NOMO-1 treated with DMSO at 0.1 percent for 48 hours (cell line): ENCODE measurements around the gene SPEN.

ENCODE experiments used
- DNase-seq: peaks from one replicate; lab custom pipeline; 2025; ENCODE audit not compliant: unreplicated experiment; lab: John Stamatoyannopoulos, UW

The SPEN gene

DNA sequence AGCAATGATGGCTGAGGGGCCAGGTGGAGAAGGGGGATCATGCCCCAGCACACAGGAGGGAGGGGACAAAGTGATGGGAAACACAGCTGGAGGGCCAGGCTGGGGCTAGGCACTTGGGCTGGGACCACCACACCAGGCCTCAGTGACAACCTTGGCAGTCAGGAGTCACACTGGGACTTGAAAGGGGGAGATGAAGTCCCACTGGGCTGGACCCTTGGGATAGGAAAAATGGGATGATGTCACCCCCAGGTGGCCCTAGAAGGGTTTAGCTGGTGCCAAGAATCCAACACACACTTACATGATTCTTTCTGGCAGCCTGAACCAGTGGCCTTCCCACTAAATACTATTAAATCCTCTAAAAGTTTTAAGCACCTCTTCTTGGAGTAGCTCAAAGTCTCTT is 111.3 kb downstream of the SPEN start:
- DNase-seq: no peak

DNA sequence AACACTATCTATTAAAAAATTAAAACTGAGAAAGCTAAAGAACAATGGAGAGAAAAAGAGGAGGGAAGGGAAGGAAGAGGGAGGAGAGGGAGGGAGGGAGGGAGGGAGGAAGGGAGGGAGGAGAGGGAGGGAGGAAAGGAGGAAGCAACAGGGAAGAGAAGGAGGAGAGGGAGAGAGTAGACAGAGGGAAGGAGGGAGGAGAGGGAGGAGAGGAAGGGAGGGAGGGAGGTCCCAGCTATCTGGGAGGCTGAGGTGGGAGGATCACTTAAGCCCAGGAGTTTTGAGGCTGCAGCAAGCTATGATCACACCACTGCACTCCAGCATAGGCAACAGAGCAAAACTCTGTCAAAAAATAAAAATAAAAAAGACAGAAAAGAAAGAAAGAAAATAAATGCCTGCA is 111.9 kb downstream of the SPEN start:
- DNase-seq: no peak

DNA sequence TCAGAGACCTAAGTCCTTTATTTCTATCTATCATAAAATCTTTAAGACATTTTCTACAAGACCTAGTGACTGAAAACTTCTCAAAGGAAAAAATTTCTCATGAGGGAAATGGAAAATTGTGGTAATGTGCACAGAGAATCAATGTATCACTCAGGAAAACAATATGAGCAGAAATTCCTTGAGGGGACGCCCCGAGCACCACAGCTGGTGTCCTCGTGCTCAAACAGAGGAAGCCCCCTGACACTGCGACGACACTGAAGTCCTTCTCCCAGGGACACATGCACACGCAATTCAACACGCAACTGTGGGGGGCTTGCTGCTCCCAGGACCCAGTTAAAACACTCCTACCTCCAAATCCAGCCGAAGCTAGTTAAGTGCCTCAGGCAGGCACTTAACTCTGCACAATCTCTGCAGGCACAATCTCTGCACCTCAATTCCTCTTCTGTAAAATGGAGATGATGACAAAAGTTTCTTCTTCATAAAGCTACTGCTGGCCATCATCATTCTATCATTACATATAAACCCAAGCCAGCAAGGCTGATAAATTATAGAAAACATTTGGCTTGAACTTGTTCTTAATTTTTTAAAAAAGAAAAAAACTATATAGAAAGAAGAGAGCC is 112.4 kb downstream of the SPEN start:
- DNase-seq: no peak

DNA sequence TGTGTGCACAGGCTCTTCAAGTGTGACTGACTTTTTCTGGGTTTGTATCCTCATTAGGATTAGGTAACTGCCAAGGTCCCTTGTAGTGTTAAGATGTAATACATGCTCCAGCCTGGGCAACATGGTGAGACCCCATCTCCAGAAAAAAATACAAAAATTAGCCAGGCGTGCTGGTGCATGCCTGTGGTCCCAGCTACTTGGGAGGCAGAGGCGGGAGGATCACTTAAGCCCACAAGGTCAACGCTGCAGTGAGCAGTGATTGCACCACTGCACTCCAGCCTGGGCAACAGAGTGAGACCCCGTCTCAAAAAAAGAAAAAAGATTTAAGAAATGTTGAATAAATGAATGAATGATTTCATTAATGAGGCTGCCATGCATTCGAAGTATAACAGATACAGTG is 113.3 kb downstream of the SPEN start:
- no peak for DNase-seq

DNA sequence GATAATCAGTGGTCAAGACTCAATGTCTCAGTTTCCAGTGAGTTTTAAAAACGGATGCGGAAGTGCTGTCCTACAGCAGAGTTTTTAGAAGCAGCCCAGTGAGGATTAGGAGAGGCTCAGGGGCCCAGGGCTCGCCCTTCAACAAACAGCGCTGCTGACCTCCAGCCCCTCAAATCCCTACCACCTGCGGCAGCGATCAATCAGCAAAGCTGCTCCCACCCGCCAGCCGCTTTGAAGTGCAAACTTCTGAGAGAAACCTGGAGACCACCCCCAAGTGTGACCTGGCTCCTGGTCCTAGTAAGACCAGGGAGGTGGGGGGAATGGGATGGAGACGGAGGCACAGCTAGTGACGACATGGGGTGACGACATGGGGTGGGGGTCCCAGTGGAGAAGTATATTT is 114.0 kb downstream of the SPEN start:
- DNase-seq: no peak

DNA sequence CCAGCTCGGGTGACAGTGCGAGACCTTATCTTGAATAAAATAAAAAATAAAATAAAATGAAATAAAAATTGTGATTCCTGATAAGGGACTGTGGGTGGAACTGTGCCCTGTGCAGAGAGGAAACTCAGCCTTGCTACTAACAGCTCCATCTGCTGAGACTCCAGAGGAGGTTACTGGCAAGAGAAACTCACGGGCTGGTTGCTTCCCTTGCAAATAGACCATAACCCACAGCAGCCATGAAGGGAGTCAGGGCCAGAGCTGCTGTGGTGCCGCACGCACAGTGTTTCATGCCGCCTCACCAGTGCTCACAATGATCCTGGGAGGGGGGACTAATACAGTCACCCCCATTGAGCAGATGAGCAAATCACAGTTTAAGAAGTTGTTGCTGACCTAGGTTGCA is 114.7 kb downstream of the SPEN start:
- no peak for DNase-seq

DNA sequence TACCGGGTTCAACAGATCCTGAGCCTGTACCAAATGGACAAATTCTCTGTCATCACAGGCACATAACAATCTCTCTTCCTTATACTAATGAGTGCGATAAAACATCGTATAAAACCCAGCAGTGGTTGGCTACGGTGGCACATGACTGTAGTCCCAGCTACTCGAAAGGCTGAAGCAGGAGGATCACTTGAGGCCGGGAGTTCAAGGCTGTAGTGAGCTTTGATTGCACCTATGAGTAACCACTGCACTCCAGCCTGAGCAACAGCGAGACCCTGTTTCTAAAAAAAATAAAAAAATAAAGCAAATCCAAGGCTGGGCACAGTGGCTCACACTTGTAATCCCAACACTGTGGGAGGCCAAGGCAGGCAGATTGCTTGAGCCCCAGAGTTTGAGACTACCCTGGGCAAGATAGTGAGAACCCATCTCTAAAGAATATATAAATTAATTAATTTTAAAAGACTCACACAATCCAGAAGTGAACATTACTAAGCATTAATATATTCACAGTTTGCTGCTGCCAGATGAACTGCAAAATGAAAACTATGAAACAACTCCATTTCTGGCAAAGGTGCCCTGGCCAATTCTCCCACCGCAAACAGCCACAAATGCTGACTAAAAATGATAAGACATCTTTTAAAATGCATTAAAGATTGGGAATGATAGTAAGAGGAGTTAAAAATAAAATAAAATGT is 115.3 kb downstream of the SPEN start:
- no peak for DNase-seq

DNA sequence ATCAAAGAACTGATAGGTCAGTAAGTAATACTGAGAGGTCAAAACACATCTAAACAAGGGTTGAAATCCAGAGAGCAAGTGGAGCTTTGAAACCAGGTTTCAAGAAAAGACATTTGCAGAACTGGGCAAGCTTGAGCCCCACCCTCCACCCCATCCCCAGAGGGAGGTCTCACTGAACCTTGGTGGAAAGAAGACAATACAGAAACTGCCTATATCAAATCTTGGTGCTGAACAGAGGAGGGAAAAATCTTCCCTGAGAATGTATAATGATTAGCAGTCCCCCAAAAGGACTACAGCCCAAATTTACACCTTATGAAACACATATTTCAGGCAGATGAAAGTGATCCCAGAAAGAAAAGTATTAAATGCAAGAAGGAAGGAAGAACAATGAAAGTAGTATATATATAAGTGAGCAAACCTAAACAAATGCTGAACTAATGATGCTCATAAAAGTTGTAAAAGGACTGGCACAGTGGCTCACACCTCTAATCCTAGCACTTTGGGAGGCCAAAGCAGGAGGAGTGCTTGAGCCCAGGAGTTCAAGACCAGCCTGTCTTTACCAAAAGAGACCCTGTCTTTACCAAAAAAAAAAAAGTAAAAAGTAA is 116.0 kb downstream of the SPEN start:
- no peak for DNase-seq

DNA sequence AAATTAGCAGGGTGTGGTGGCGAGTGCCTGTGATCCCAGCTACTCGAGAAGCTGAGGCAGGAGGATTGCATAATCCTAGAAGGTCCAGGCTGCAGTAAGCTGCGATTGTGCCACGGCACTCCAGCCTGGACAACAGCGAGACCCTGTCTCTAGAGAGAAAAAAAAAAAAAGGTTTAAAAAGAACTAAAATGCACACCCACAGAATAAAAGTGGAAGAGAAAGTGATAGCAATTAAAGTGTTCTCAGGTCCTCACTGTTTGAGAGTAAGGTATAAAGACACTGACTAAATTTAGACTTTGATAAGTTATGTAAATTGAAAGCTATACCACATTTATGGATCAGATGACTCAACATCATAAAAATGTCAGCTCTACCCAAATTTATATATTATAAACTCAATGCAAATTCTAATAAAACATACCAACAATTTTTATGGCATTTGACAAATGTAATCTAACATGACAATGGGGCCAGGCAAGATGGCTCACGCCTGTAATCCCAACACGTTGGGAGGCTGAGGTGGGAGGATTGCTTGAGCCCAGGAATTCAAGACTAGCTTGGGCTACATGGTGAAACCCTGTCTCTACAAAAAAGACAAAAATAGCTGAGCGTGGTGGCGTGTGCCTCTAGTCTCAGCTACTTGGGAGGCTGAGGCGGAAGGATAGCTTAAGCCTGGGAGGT is 116.6 kb downstream of the SPEN start:
- DNase-seq: peak; percentile 27

DNA sequence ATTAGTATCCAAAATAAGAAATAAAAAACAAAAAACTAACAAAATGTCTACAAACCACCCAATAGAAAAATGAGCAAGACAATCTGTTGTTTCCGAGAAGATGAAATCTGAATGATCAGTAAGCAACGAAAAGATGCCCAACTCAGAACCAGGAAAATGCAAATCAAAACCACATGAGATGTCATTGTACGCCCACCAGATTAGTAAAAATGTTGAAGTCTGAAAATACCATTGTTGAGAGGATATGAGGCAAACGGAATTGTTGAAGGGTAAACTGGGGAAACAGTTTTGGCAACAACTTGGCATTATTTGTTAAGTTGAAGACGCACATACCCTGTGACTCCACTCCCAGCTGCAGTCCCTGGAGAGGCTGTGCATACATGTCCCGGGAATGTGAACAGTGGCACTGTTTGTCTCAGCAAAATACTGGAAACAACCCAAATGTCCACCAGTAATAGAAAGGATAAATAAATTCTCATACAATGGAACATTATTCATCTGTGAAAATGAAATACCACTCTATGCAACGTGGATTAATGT is 117.8 kb downstream of the SPEN start:
- no peak for DNase-seq

DNA sequence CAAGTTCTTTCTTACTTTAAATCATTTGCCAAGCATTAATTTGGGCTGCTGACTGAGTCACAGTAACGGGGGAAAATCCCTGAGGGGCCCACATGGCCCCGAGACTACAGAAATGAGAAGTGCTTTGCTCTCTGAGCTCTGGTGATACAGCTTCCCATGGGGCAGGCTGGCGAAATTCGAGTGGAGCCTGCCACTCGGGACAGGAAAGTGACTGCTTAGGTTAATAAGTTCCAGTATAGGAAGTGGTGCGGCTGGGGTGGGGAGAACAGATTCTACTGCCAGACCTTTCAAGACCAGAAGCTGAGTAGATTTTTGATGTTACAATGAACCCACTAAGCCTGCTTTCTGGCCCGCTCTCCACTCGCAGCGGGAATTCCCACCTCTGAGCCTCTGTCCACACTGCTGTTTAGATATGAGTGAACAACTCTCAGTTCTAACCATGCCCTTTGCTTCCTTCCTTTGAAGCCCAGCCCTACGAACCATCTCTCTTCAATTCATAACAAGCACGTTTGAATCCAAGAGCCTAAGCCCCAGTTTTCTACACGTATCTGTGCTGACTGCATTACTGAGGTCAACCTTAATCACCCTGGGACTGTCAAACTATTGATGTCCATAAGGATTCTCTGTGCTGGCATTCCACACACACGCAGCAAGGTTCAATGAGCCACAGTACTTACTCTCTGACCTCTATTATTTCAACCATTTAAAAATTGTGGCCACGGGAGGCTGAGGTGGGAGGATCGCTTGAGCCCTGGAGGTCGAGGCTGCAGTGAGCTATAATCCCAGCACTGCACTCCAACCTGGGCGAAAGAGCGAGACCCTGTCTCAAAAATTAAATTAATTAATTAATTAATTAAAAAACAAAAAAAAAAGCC is 118.8 kb downstream of the SPEN start:
- peak; percentile 45 for DNase-seq

DNA sequence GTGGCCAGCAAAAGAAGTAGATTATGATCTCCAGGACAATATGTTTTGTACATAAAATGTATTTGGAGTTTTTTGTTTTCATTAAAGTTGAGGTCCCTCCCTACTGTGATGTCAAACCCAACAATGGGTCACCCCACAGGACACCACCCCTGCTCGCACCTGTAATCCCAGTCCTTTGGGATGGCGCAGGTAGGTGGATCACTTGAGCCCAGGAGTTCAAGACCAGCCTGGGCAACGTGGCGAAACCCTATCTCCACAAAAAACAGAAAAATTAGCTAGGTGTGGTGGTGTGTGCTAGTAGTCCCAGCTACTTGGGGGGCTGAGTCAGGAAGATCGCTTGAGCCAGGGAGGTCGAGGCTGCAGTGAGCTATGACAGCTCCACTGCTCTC is 119.4 kb downstream of the SPEN start:
- no peak for DNase-seq

DNA sequence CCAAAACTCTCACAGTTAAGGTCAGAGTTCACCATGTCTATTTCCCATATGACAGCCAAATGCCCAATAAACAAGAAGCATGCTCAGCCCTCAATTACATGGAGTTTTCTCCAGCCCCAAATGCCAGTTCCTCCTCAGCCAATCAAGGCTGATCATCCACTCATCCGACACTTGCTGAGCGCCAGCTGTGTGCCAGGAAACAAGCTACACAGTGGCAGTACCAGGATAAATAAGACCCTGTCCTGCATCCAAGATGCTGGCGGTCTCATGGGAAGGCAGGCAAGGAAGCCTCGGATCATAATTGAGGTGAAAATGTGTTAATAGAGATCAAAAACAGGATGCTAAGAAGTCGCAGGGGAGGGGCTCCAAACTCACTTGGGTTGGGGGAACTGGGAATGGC is 120.7 kb downstream of the SPEN start:
- no peak for DNase-seq

DNA sequence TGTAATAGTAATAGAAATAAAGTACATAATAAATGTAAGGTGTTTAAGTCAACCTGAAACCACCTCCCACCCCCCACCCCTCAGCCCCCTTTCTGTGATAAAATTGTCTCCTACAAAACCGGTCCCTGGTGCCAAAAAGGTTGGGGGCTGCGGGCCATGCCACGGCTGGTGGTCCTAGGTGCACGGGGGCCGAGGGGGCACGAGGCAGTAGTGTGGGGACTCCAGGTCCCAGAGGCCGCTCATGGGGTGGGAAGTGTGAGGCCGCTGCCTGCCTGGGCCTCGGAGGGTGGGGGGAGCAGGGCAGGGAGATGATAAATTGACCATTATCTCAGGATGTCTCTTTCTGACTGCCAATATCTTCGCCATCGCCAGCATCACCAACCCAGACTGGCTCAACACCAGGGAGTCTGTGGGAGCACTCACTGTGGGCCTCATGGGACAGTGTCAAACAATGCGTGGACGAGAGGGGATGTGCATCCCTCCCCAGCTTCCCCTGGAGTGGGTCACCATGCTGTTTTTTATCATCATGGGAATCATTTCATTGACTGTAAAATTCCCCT is 121.9 kb downstream of the SPEN start:
- DNase-seq: no peak

DNA sequence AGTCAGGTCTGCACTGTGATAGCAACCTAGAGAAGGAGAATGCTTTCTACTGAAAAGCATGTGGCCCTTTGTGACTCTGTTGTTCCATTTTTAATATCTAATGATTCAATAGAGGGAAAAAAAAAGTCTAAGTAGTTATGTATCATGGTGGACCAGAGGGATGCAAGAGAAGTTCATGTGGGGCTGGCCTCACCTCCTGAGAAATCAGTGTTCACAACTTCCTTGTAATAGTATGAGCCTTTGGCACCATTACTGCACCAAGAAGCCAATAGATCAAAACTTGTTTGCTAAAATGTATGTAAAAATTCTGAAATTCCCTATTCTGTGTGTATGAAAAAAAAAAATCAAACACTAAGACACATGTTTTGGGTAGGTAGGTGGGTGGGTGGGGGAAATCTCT is 123.4 kb downstream of the SPEN start:
- DNase-seq: no peak

DNA sequence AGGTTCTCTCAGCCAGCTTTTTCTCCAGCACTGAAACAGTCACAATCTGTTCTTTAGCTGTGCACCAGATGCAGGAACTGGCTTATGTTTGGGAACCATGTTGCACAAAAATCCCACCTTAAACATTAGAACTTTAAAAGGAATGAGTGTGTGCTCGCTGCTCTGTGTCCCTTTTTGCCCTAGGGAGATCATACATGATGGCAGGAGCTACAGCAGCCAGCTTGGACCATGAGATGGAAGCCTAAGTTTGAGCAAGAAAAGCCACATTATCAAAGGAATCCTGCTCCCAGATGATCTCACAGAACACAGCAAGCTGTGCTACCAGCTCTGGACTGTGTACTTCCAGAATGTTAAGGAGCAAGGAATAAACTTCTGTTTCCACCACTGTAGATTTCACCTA is 124.9 kb downstream of the SPEN start:
- no peak for DNase-seq

DNA sequence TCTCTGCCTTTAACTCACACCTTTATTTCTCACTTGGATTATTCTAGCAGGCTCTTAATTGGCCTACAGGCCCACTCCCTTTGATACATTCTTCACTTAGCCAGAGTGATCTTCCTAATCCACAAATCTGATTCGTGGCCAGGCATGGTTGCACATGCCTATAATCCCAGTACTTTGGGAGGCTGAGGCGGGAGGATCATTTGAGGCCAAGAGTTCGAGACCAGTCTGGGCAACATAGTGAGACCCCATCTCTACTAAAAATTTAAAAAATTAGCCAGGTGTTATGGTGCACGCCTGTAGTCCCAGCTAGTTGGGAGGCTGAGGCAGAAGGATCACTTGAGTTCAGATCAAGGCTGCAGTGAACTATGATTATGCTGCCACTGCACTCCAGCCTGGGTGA is 126.3 kb downstream of the SPEN start:
- no peak for DNase-seq

DNA sequence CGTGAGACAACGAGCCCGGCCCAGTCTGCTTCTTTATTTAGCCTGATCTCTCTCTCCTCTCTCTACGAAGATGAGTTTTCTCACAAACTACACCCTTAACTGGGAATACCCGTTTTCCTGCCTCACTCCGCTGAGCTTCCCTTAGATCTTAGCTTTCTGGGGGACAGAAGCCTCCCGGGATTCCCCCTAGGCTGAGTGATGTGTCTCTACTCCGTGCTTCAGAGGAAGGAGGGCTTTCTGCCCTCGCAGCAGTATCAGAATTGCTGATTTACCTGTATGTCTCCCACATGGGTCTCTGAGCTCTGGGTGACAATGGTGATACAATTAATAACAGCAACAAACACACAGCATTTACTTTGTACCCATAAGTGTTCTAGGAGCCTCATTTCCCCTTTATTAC is 127.3 kb downstream of the SPEN start:
- no peak for DNase-seq

DNA sequence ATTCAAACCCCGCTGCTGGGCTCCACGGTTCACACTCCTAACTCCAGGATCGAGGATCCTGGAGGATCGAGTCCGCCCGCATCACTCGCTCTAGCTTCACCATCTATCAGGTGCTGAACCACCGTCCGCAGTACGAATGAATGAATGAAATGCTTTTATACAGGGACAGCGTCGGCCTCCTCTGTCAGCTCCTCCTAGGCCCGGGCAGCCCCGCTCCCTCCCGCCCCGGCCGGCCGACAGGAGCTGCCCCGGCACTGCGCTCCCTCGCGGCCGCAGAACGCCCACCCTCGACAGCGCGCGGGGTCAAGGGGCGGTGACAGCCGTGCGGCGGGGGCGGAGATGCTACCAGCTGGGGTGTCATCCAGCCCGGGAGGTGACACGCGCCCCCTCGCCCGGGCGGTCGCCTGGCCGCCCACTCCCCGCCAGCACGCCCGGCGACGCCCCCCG is 127.9 kb downstream of the SPEN start:
- DNase-seq: peak; percentile 42
